Type B pancreatic cell (in vitro differentiated cells): ENCODE data around the gene CDH18. TPM values are rescaled to one million over a fixed set of nuclear protein-coding genes. Genes with fewer than 3 reads are reported as not detected.

Experiments
- DNase-seq: peaks from one replicate; pipeline ENCODE4 v3.0.0; 2021; ENCODE audit warnings: mixed read lengths; ENCODE audit not compliant: unreplicated experiment; ENCODE audit errors: extremely low spot score
- H3K27ac Mint-ChIP-seq: 2 replicates; pipeline ENCODE4 v1.8.0; 2021; ENCODE audit warnings: mild to moderate bottlenecking, mixed read lengths
- H3K27me3 Mint-ChIP-seq: 2 replicates; pipeline ENCODE4 v1.8.0; 2021; ENCODE audit warnings: mixed read lengths
- H3K36me3 Mint-ChIP-seq: 2 replicates; pipeline ENCODE4 v1.8.0; 2021; ENCODE audit warnings: mixed read lengths
- H3K4me1 Mint-ChIP-seq: one replicate; pipeline ENCODE4 v1.8.0; 2021; ENCODE audit warnings: mixed read lengths; ENCODE audit not compliant: unreplicated experiment
- H3K4me3 Mint-ChIP-seq: 2 replicates; pipeline ENCODE4 v1.8.0; 2021; ENCODE audit warnings: mild to moderate bottlenecking, mixed read lengths
- H3K9me3 Mint-ChIP-seq: 2 replicates; pipeline ENCODE4 v1.8.0; 2021; ENCODE audit warnings: mixed read lengths
- CTCF ChIP-seq: fragments of 200-600 bp; sonication (generic); conservative IDR thresholded peaks from 2 replicates; pipeline ENCODE4 v1.5.0; 2021; ENCODE audit warnings: antibody characterized with exemption, mild to moderate bottlenecking
- total RNA-seq: library from RNA; stranded (reverse); gene quantifications from 2 replicates; pipeline ENCODE4 v1.2.1, GENCODE V29; 2021; ENCODE audit warnings: low replicate concordance

Gene CDH18
- total RNA-seq, 1 donor from 2014 or later = 20.2 TPM

- Mint-ChIP-seq H3K27me3 (peaks cover 35% of the 10 kb centered on the region), H3K36me3 (no peaks in the 10 kb centered on the region), H3K4me3 (no peak overlapping the region), H3K9me3 (no peaks in the 10 kb centered on the region), H3K4me1 (no peaks in the 10 kb centered on the region), H3K27ac (no peak overlapping the region)
- no peak for TF ChIP-seq CTCF
- DNase-seq = no peak
Observed at GRCh38 chr5:19902316-19902934, 85.6 kb downstream of the CDH18 start.

GRCh38 chr5:19900269-19900668 lies 87.7 kb downstream of the CDH18 start:
- TF ChIP-seq CTCF = no peak
- H3K27me3 Mint-ChIP-seq = peaks cover 40% of the 10 kb centered on the region
- peaks cover 2% of the 10 kb centered on the region for H3K4me1 Mint-ChIP-seq
- H3K36me3 Mint-ChIP-seq = no peaks in the 10 kb centered on the region
- H3K9me3 Mint-ChIP-seq = no peaks in the 10 kb centered on the region
- no peak for DNase-seq
- H3K27ac Mint-ChIP-seq = no peak overlapping the region
- H3K4me3 Mint-ChIP-seq = no peak overlapping the region

GRCh38 chr5:19891658-19892057 lies 96.3 kb downstream of the CDH18 start:
- Mint-ChIP-seq H3K36me3 (no peaks in the 10 kb centered on the region), H3K27me3 (peaks cover 35% of the 10 kb centered on the region), H3K4me3 (no peak overlapping the region), H3K9me3 (no peaks in the 10 kb centered on the region), H3K4me1 (peaks cover 13% of the 10 kb centered on the region), H3K27ac (no peak overlapping the region)
- no peak for DNase-seq
- TF ChIP-seq CTCF = no peak

GRCh38 chr5:19886123-19886917 lies 101.7 kb downstream of the CDH18 start:
- Mint-ChIP-seq H3K4me1 (peaks cover 5% of the 10 kb centered on the region), H3K27ac (no peak overlapping the region), H3K27me3 (peaks cover 18% of the 10 kb centered on the region), H3K36me3 (no peaks in the 10 kb centered on the region), H3K4me3 (no peak overlapping the region), H3K9me3 (no peaks in the 10 kb centered on the region)
- no peak for TF ChIP-seq CTCF
- no peak for DNase-seq

GRCh38 chr5:19885040-19885824 lies 102.8 kb downstream of the CDH18 start:
- no peak for TF ChIP-seq CTCF
- Mint-ChIP-seq H3K9me3 (no peaks in the 10 kb centered on the region), H3K4me3 (no peak overlapping the region), H3K4me1 (peaks cover 13% of the 10 kb centered on the region), H3K27me3 (peaks cover 17% of the 10 kb centered on the region), H3K27ac (no peak overlapping the region), H3K36me3 (no peaks in the 10 kb centered on the region)
- no peak for DNase-seq
